Tibial nerve (tissue), 4 donors: Measurements from ENCODE around the gene TTC38. TPM values are rescaled to one million over a fixed set of nuclear protein-coding genes. Genes with fewer than 3 reads are reported as not detected.

Experiments used
- DNase-seq, 2 donors: peaks; one replicate each; pipeline ENCODE4 v3.0.0-alpha.2; 2019; ENCODE audit warnings: low spot score in 2 of 2
- H3K27ac ChIP-seq, 4 donors: fragments of 200-600 bp; sonication (generic) in 3 of 4; one replicate each; pipeline ENCODE4 v1.5.1; 2017 to 2019; ENCODE audit warnings: mild to moderate bottlenecking in 1 of 4
- H3K27me3 ChIP-seq, 2 donors: fragments of 200-600 bp; sonication (generic) in 1 of 2; one replicate each; pipeline versions ENCODE4 v1.5.1 to v1.6.0; 2017 to 2019
- H3K36me3 ChIP-seq, 3 donors: fragments of 200-600 bp; sonication (generic); one replicate each; pipeline ENCODE4 v1.5.1; 2018 to 2019
- H3K4me1 ChIP-seq, 4 donors: fragments of 200-600 bp; sonication (generic) in 3 of 4; one replicate each; pipeline ENCODE4 v1.5.1; 2017 to 2019
- H3K4me3 ChIP-seq, 4 donors: fragments of 200-600 bp; sonication (generic) in 3 of 4; one replicate each; pipeline ENCODE4 v1.5.1; 2017 to 2019; ENCODE audit warnings: mild to moderate bottlenecking in 1 of 4, moderate library complexity in 1 of 4
- H3K9me3 ChIP-seq, 4 donors: fragments of 200-600 bp; sonication (generic) in 3 of 4; one replicate each; pipeline ENCODE4 v1.5.1; 2017 to 2019
- EP300 ChIP-seq, 2 donors: sonication (generic); formaldehyde crosslinking; IDR thresholded peaks; one replicate each; pipeline ENCODE4 v1.6.1; 2017; ENCODE audit warnings: antibody characterized with exemption in 2 of 2, mild to moderate bottlenecking in 1 of 2
- POLR2A ChIP-seq, 2 donors: fragments of 450-650 bp; IDR thresholded peaks; one replicate each; pipeline ENCODE4 v1.6.1; 2017; ENCODE audit warnings: antibody characterized with exemption in 2 of 2, mild to moderate bottlenecking in 2 of 2, moderate library complexity in 2 of 2
- whole genome bisulfite sequencing, 2 donors: methylation state at CpG; one replicate each; pipeline ENCODE4 v1.1.5; 2018; 5-methylcytosine and 5-hydroxymethylcytosine counted together
- total RNA-seq, 4 donors: library from RNA; depleted of rRNA; stranded (reverse); fragments of >200 nt; gene quantifications; one replicate each; pipeline ENCODE4 v1.1.0, GENCODE V29; 2016
- TF ChIP-seq, protein P1 (sequence below), 5 experiments: fragments of 200-600 bp in 3 of 5; fragments of 450-650 bp in 2 of 5; sonication (generic) in 3 of 5; IDR thresholded peaks; one replicate each; pipeline ENCODE4 v1.5.1; 2016 to 2019; ENCODE audit warnings: antibody characterized with exemption in 5 of 5, mild to moderate bottlenecking in 3 of 5, moderate library complexity in 2 of 5

TTC38 gene
- total RNA-seq, 4 donors from 2014 or later: 63.2 to 85.2 (median 74.2) TPM

DNA sequence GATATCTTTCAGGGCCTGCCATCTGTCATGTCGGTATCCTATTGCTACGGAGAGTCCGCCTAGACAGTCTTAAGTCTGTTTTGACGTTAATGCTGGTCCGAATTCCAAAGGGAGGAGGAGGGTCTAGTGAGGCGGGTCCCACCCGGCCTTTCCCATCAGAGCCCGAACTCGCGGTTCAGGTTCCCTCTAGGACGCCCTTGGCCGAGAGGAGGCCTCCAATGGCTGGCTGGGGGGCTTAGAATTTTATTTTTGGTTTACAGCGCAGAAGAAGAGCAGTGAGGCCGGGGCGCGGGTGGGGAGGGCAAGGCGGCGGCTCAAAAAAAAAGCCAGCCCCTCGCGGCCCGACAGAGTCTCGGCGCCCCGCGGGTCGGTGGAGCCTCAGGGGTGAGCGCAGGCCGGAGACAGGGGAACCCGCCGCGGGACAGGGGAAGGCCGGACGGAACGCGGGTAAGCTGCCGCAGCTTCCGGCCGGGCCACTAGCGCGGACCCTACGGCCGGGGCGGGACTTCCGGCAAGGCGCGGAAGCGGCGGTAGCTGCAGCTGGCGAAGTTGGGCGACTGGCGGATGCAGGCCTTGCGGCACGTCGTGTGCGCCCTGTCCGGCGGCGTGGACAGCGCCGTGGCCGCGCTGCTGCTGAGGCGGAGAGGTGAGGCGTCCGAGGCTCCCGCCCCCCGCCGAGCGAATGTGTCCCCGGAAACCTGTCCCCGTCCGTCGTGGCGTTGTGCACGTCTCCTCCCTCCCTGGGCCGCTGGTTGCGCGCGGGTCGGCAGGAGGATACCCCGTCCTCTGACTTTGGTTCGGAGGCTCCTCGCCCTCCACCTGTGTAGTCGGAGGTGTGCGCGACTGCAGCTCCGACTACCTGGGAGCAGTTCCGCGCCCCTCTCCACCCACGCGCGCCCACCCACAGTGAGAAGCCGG, 67.7 kb downstream of the TTC38 start, which contains the start of gene TRMU:
Gene TRMU, plus strand, starts transcription at position 514 of the 918 bp plus-strand sequence. Its CDS starts 51 bp downstream, at position 565.
- no peaks in the 10 kb centered on the region for H3K9me3 ChIP-seq
- H3K27ac ChIP-seq: peak within 1 kb of the TSS; percentile 86 to 96 (median 89)
- TF ChIP-seq, protein P1, sequence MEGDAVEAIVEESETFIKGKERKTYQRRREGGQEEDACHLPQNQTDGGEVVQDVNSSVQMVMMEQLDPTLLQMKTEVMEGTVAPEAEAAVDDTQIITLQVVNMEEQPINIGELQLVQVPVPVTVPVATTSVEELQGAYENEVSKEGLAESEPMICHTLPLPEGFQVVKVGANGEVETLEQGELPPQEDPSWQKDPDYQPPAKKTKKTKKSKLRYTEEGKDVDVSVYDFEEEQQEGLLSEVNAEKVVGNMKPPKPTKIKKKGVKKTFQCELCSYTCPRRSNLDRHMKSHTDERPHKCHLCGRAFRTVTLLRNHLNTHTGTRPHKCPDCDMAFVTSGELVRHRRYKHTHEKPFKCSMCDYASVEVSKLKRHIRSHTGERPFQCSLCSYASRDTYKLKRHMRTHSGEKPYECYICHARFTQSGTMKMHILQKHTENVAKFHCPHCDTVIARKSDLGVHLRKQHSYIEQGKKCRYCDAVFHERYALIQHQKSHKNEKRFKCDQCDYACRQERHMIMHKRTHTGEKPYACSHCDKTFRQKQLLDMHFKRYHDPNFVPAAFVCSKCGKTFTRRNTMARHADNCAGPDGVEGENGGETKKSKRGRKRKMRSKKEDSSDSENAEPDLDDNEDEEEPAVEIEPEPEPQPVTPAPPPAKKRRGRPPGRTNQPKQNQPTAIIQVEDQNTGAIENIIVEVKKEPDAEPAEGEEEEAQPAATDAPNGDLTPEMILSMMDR (IDR thresholded peaks at IDR 0.05): peak in 1 of 5 experiments; percentile 43
- peak in 1 of 2 donors; percentile 86 for TF ChIP-seq EP300 (IDR thresholded peaks at IDR 0.05)
- TF ChIP-seq POLR2A (IDR thresholded peaks at IDR 0.05): peak; percentile 22 to 54
- 1% methylated on average over 44 to 54 of the region's 93 CpGs for WGBS, 2 donors
- H3K4me1 ChIP-seq: peaks cover 0 to 34% (median 10%) of the 10 kb centered on the region in 4 donors
- peak; percentile 62 to 66 for DNase-seq
- H3K4me3 ChIP-seq: peak within 1 kb of the TSS; percentile 73 to 99 (median 86)
- no peaks in the 10 kb centered on the region for H3K27me3 ChIP-seq
- peaks cover 0 to 31% (median 9%) of the 10 kb centered on the region in 3 donors for H3K36me3 ChIP-seq

DNA sequence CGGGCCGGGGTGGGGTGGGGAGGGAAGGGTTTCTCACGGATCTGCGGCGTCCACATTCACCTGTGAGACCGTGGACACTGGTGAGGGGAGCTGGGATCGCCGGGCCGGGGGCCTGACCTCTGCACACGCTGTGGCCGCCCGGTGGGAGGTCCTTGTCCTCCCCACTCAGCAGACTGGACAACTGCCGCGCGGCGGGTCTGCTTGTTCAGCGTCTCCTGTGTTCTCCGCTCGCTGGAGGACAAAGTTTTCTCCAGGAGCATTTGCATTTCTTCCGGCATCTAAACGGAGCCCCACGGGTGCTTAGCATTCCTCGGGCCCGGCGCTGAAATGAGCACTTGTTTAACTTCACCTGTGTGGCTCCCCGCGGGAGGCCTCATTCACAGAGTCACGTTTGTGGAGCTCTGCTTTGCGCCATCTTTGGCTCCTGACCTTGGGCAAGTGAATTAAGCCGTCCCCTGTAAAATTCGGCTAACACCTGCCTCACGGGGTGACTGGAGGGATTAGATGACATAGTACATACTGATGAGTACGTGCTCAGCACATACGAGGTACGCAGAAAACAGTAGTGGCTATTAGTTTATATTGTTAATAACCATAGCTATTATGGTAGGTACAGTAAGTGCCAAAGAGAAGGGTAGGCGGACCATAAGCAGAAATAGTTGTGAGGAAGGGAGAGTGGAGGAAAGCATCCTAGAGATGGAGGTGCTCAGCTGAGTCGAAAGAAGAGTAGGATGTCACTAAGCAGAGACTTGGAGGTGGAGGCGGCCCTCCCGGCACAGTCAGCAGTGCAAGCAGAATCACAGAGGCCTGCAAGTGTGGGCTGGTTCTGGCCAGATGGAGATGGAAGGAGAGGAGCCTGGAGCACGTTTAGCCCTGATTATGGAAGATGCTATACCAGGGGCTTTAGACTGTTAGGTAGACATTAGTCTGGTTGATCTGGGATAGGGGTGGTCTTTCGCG, 68.6 kb downstream of the TTC38 start:
- H3K9me3 ChIP-seq: no peaks in the 10 kb centered on the region
- peaks cover 0 to 38% (median 9%) of the 10 kb centered on the region in 3 donors for H3K36me3 ChIP-seq
- peak overlapping the region; percentile 73 to 99 (median 86) for H3K4me3 ChIP-seq
- TF ChIP-seq POLR2A (IDR thresholded peaks at IDR 0.05) (no peak), EP300 (IDR thresholded peaks at IDR 0.05) (no peak)
- TF ChIP-seq, protein P1 (IDR thresholded peaks at IDR 0.05): no peak
- peak overlapping the region in 3 of 4 donors; percentile 86 to 91 (median 87) for H3K27ac ChIP-seq
- WGBS, 2 donors: 9 to 35% methylated on average over 13 to 41 of the region's 42 CpGs
- peaks cover 0 to 34% (median 10%) of the 10 kb centered on the region in 4 donors for H3K4me1 ChIP-seq
- H3K27me3 ChIP-seq: no peaks in the 10 kb centered on the region
- DNase-seq: no peak

DNA sequence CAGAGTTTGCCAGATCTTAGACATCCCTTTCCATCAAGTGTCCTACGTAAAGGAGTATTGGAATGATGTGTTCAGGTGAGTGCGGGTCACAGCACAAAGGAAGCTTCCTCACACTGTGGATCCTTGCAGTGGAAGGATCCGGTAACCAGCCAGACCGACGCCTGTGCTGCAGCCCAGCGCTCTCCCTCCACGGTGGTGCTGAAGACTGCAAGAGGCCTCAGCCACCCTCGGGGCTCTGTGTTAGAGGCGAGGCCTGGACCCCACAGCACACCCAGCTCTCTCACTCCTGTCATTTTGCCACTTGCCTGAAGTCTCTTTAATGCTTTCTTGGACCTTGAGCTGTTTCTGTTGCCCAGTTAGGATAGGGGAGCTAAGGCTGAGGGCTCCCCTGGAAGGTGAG, 70.1 kb downstream of the TTC38 start:
- no peaks in the 10 kb centered on the region for H3K9me3 ChIP-seq
- H3K27me3 ChIP-seq: no peaks in the 10 kb centered on the region
- H3K27ac ChIP-seq: no peak overlapping the region
- WGBS, 2 donors: 81 to 93% methylated on average over 9 of the region's 9 CpGs
- TF ChIP-seq POLR2A (IDR thresholded peaks at IDR 0.05): no peak
- no peak for TF ChIP-seq EP300 (IDR thresholded peaks at IDR 0.05)
- TF ChIP-seq, protein P1 (IDR thresholded peaks at IDR 0.05): no peak
- DNase-seq: no peak
- peaks cover 0 to 34% (median 10%) of the 10 kb centered on the region in 4 donors for H3K4me1 ChIP-seq
- no peak overlapping the region for H3K4me3 ChIP-seq
- peaks cover 0 to 52% (median 9%) of the 10 kb centered on the region in 3 donors for H3K36me3 ChIP-seq

DNA sequence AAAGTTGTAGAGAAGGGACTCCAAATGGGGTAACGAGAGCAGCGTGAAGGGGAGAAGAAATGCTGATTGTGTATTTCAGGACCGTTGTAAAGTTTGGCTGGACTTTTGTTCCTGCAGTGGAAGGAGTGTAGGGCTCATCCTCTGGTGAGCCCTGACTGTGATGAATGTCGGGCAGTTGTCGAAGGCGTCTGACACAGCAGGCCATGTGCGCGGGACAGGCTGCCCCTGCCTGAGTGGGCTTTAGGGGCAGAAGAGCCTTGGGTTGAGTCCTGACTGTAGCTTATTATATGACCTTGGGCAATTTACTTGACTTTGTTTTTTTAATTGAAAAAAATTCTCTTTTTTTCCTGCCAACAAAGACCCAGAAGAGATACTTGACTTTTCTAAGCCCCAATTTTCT, 70.8 kb downstream of the TTC38 start:
- Histone ChIP-seq H3K27ac (no peak overlapping the region), H3K27me3 (no peaks in the 10 kb centered on the region), H3K4me3 (no peak overlapping the region), H3K9me3 (no peaks in the 10 kb centered on the region), H3K4me1 (peaks cover 0 to 34% (median 10%) of the 10 kb centered on the region in 4 donors), H3K36me3 (peaks cover 0 to 60% (median 11%) of the 10 kb centered on the region in 3 donors)
- WGBS, 2 donors: 86 to 89% methylated on average over 8 of the region's 8 CpGs
- TF ChIP-seq POLR2A (IDR thresholded peaks at IDR 0.05) (no peak), EP300 (IDR thresholded peaks at IDR 0.05) (no peak)
- TF ChIP-seq, protein P1 (IDR thresholded peaks at IDR 0.05): no peak
- DNase-seq: no peak
